SU-DHL-6 (cell line): ENCODE data around the gene ST3GAL4.

Experiments used
- H2AFZ ChIP-seq: fragments of 200-600 bp; sonication (generic); 2 replicates; pipeline ENCODE4 v1.6.1; 2014; ENCODE audit warnings: low read depth, mild to moderate bottlenecking, moderate library complexity, mixed read lengths, antibody characterized with exemption, low read length; ENCODE audit not compliant: severe bottlenecking
- H3F3A ChIP-seq: fragments of 200-600 bp; shearing (Covaris generic); 2 replicates; pipeline ENCODE4 v1.6.0; 2016; ENCODE audit warnings: antibody characterized with exemption, mild to moderate bottlenecking; ENCODE audit not compliant: insufficient read depth
- H3K27ac ChIP-seq: fragments of 200-600 bp; sonication (generic); 2 replicates; pipeline ENCODE4 v1.5.1; 2016; ENCODE audit warnings: low read depth, mild to moderate bottlenecking, low read length, moderate library complexity, mixed read lengths
- H3K27me3 ChIP-seq: fragments of 200-600 bp; sonication (generic), shearing (Covaris generic); 2 replicates; pipeline ENCODE4 v1.6.0; 2014; ENCODE audit warnings: mild to moderate bottlenecking, low read length
- H3K36me3 ChIP-seq: fragments of 200-600 bp; sonication (generic); 2 replicates; pipeline ENCODE4 v1.6.1; 2014; ENCODE audit warnings: mild to moderate bottlenecking, low read length, mixed read lengths
- H3K4me2 ChIP-seq: fragments of 300-600, 200-600 bp; shearing (Covaris generic), sonication (generic); 2 replicates; pipeline ENCODE4 v1.6.0; 2014; ENCODE audit warnings: low read length, low read depth, mild to moderate bottlenecking; ENCODE audit not compliant: poor library complexity, severe bottlenecking
- H3K4me3 ChIP-seq: fragments of 200-600 bp; sonication (generic); 2 replicates; pipeline ENCODE4 v1.5.1; 2014; ENCODE audit warnings: antibody characterized with exemption, low read length, mild to moderate bottlenecking, mixed read lengths; ENCODE audit not compliant: insufficient read depth, poor library complexity, severe bottlenecking
- H3K79me2 ChIP-seq: fragments of 200-600 bp; sonication (generic); 2 replicates; pipeline ENCODE4 v1.6.1; 2014; ENCODE audit warnings: mild to moderate bottlenecking, low read length, moderate library complexity; ENCODE audit not compliant: insufficient read depth
- H3K9ac ChIP-seq: fragments of 200-600 bp; sonication (generic); 2 replicates; pipeline ENCODE4 v1.7.0; 2014; ENCODE audit warnings: mild to moderate bottlenecking, low read length
- H3K9me2 ChIP-seq: fragments of 200-600 bp; sonication (generic); replicated peaks from 2 replicates; pipeline ENCODE4 v1.6.1; 2014; ENCODE audit warnings: low read length; ENCODE audit not compliant: insufficient read depth
- H3K9me3 ChIP-seq: fragments of 200-600 bp; sonication (generic); 2 replicates; pipeline ENCODE4 v1.6.1; 2014; ENCODE audit warnings: low read length, mixed read lengths; ENCODE audit not compliant: insufficient read depth
- H4K20me1 ChIP-seq: fragments of 200-600 bp; sonication (generic); 2 replicates; pipeline ENCODE4 v1.6.1; 2014; ENCODE audit warnings: low read depth, mild to moderate bottlenecking, antibody characterized with exemption, low read length, moderate library complexity, mixed read lengths
- CTCF ChIP-seq: fragments of 200-600 bp; sonication (generic); IDR thresholded peaks from one replicate; pipeline ENCODE4 v1.5.1; 2017; ENCODE audit warnings: antibody characterized with exemption, mild to moderate bottlenecking, low read length, moderate library complexity; ENCODE audit not compliant: insufficient read depth, poor library complexity, severe bottlenecking
- EZH2phosphoT487 ChIP-seq: fragments of 200-600 bp; sonication (generic), shearing (Covaris generic); conservative IDR thresholded peaks from 2 replicates; pipeline ENCODE4 v1.6.1; 2018; ENCODE audit warnings: mild to moderate bottlenecking, antibody characterized with exemption, low read length, moderate library complexity, mixed read lengths

ST3GAL4 gene

GRCh38 chr11:126339863-126340434 lies 15.5 kb upstream of the ST3GAL4 start:
- no peak for TF ChIP-seq CTCF
- TF ChIP-seq EZH2phosphoT487 = no peak
- H3K79me2 ChIP-seq = no peaks in the 10 kb centered on the region
- no peaks in the 10 kb centered on the region for H3K27me3 ChIP-seq
- H3K9me2 ChIP-seq = no peaks in the 10 kb centered on the region
- no peak overlapping the region for H3K27ac ChIP-seq
- H3F3A ChIP-seq = no peaks in the 10 kb centered on the region
- no peak overlapping the region for H3K9ac ChIP-seq
- H3K4me2 ChIP-seq = no peak overlapping the region
- no peaks in the 10 kb centered on the region for H3K9me3 ChIP-seq
- no peaks in the 10 kb centered on the region for H3K36me3 ChIP-seq
- no peak overlapping the region for H3K4me3 ChIP-seq
- no peak overlapping the region for H2AFZ ChIP-seq
- H4K20me1 ChIP-seq = no peaks in the 10 kb centered on the region

- H3K27ac ChIP-seq = no peak overlapping the region
Observed at GRCh38 chr11:126340960-126341606, 14.4 kb upstream of the ST3GAL4 start.

GRCh38 chr11:126341760-126342161 lies 13.7 kb upstream of the ST3GAL4 start:
- Histone ChIP-seq H3K4me3 (no peak overlapping the region), H3K4me2 (no peak overlapping the region), H3K9me2 (no peaks in the 10 kb centered on the region), H3K79me2 (no peaks in the 10 kb centered on the region), H3F3A (no peaks in the 10 kb centered on the region), H2AFZ (no peak overlapping the region), H4K20me1 (no peaks in the 10 kb centered on the region), H3K27me3 (no peaks in the 10 kb centered on the region), H3K9me3 (no peaks in the 10 kb centered on the region), H3K27ac (no peak overlapping the region), H3K36me3 (no peaks in the 10 kb centered on the region), H3K9ac (no peak overlapping the region)
- TF ChIP-seq EZH2phosphoT487 = no peak
- TF ChIP-seq CTCF = no peak

More at GRCh38 chr11:126340960-126341606, 14.4 kb upstream of the ST3GAL4 start:
- no peaks in the 10 kb centered on the region for H3K27me3 ChIP-seq
- no peaks in the 10 kb centered on the region for H4K20me1 ChIP-seq
- H3K79me2 ChIP-seq = no peaks in the 10 kb centered on the region
- no peak overlapping the region for H2AFZ ChIP-seq
- no peaks in the 10 kb centered on the region for H3K36me3 ChIP-seq
- H3F3A ChIP-seq = no peaks in the 10 kb centered on the region
- H3K4me3 ChIP-seq = no peak overlapping the region
- TF ChIP-seq CTCF (no peak), EZH2phosphoT487 (no peak)
- H3K4me2 ChIP-seq = no peak overlapping the region
- H3K9me3 ChIP-seq = no peaks in the 10 kb centered on the region
- no peaks in the 10 kb centered on the region for H3K9me2 ChIP-seq
- no peak overlapping the region for H3K9ac ChIP-seq
